Measurements from ENCODE around the gene LARP7. TPM values are rescaled to one million over a fixed set of nuclear protein-coding genes. Genes with fewer than 3 reads are reported as not detected.
"Not testable (repeated sequence)": the region's sequence is repeated elsewhere in the genome, so short reads cannot be mapped to it uniquely, and the experiment has no call there.

The LARP7 gene
- total RNA-seq, 3 donors from 2014 or later, result 39.3 to 57.5 (median 51.8) TPM

DNA sequence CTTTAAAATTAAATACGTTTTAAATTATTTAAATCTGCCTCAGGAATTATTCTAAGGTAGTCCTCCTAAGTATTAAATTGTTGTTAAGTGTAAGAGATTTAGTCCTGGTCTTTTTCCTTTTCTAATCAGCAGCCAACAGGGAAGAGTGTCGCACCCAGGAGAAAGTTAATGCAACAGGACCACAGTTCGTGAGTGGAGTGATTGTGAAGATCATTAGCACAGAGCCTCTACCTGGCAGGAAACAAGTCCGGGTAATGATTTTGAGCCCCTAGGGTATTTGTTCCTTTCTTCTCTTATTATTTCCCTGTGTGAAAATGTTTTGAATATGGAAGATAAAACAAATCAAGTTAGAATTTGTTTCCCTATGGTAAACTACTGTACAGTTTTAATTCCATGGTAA, 13.4 kb downstream of the LARP7 start:
- Histone ChIP-seq H3K27ac (no peak overlapping the region), H3K36me3 (peaks cover 12% of the 10 kb centered on the region), H3K9me3 (no peaks in the 10 kb centered on the region), H3K4me3 (no peak overlapping the region), H3K27me3 (no peaks in the 10 kb centered on the region), H3K4me1 (no peaks in the 10 kb centered on the region)
- TF ChIP-seq POLR2AphosphoS5 (IDR thresholded peaks at IDR 0.05) (no peak), POLR2A (IDR thresholded peaks at IDR 0.05) (no peak)
- TF ChIP-seq, protein P1, sequence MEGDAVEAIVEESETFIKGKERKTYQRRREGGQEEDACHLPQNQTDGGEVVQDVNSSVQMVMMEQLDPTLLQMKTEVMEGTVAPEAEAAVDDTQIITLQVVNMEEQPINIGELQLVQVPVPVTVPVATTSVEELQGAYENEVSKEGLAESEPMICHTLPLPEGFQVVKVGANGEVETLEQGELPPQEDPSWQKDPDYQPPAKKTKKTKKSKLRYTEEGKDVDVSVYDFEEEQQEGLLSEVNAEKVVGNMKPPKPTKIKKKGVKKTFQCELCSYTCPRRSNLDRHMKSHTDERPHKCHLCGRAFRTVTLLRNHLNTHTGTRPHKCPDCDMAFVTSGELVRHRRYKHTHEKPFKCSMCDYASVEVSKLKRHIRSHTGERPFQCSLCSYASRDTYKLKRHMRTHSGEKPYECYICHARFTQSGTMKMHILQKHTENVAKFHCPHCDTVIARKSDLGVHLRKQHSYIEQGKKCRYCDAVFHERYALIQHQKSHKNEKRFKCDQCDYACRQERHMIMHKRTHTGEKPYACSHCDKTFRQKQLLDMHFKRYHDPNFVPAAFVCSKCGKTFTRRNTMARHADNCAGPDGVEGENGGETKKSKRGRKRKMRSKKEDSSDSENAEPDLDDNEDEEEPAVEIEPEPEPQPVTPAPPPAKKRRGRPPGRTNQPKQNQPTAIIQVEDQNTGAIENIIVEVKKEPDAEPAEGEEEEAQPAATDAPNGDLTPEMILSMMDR (IDR thresholded peaks at IDR 0.05), result no peak
- DNase-seq (ENCODE audit: low spot score in 2 of 2), result no peak
- intact Hi-C loops (cut with DNase I; ENCODE audit: low total_unique reads), result no loop called here

DNA sequence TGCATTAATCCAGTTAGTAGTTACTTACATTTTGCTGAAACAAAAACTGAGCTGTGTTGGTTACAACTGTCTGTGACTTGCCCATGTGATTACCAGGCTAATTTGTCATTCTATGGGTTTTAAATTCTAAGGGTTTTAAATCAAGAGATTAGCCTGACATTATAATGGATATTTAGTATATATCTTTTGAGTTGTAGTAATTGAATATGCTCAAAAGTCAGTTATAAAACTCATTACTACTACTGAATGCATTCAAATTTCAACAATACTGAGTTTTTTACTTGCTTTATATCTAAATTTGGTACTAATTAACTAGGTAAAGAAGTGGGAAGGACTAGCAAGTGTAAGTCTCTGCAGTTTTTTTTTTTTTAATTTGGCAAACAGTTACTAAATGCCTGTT, 14.7 kb downstream of the LARP7 start:
- DNase-seq (ENCODE audit: low spot score in 2 of 2), result no peak
- no peaks in the 10 kb centered on the region for H3K9me3 ChIP-seq
- no peaks in the 10 kb centered on the region for H3K27me3 ChIP-seq
- no peak for TF ChIP-seq POLR2AphosphoS5 (IDR thresholded peaks at IDR 0.05)
- TF ChIP-seq POLR2A (IDR thresholded peaks at IDR 0.05), result no peak
- TF ChIP-seq, protein P1 (IDR thresholded peaks at IDR 0.05), result no peak
- H3K36me3 ChIP-seq, result peaks cover 12% of the 10 kb centered on the region
- no peak overlapping the region for H3K27ac ChIP-seq
- intact Hi-C loops (cut with DNase I; ENCODE audit: low total_unique reads), result no loop called here
- no peak overlapping the region for H3K4me3 ChIP-seq
- no peaks in the 10 kb centered on the region for H3K4me1 ChIP-seq

DNA sequence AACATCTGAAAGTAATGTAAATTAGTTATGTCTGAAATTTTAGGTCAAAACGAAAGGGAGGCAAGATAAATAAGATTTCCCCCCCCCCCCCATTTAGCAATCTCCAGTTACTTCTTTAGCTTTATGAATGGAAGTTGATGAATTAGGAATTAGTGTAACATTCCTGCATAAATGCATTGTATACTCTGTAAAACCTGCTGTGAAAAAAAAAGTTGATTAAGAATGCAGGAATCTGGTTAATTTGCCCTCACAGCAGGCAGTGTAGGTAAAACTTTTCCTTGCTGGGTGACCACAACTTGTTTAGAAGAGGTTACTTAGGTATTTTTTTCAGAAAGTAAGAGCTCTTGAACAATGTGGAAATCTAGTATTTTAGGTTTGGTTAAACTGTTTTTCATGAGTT, 15.3 kb downstream of the LARP7 start:
- Histone ChIP-seq H3K9me3 (no peaks in the 10 kb centered on the region), H3K4me3 (no peak overlapping the region), H3K36me3 (peaks cover 12% of the 10 kb centered on the region), H3K27me3 (no peaks in the 10 kb centered on the region), H3K4me1 (no peaks in the 10 kb centered on the region), H3K27ac (no peak overlapping the region)
- TF ChIP-seq, protein P1 (IDR thresholded peaks at IDR 0.05), result no peak
- TF ChIP-seq POLR2AphosphoS5 (IDR thresholded peaks at IDR 0.05) (no peak), POLR2A (IDR thresholded peaks at IDR 0.05) (no peak)
- intact Hi-C loops (cut with DNase I; ENCODE audit: low total_unique reads), result no loop called here
- DNase-seq (ENCODE audit: low spot score in 2 of 2), result no peak

DNA sequence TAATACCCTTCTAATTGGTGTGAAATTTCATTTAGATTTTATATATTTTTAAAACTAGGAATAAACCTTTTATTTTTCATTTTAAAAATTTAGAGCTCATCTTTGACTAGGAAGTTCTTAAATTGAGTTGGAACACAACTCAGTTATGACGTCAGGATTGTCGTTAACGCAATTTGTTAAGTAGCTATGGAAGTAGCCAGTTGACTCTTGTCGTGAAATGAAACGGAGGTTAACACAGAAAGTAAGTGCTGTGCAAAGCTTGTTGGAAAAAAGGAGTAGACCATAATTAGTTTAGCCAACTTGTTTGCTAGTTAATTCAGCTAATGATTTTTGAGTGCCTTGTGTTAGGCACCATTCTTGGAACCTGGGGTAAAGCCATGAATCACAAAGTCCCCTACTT, 18.3 kb downstream of the LARP7 start:
- H3K4me1 ChIP-seq, result no peaks in the 10 kb centered on the region
- no peak overlapping the region for H3K4me3 ChIP-seq
- no peak for DNase-seq (ENCODE audit: low spot score in 2 of 2)
- H3K36me3 ChIP-seq, result peaks cover 12% of the 10 kb centered on the region
- H3K27me3 ChIP-seq, result no peaks in the 10 kb centered on the region
- TF ChIP-seq POLR2A (IDR thresholded peaks at IDR 0.05) (no peak), POLR2AphosphoS5 (IDR thresholded peaks at IDR 0.05) (no peak)
- TF ChIP-seq, protein P1 (IDR thresholded peaks at IDR 0.05), result no peak
- no peak overlapping the region for H3K27ac ChIP-seq
- H3K9me3 ChIP-seq, result no peaks in the 10 kb centered on the region
- intact Hi-C loops (cut with DNase I; ENCODE audit: low total_unique reads), result no loop called here

DNA sequence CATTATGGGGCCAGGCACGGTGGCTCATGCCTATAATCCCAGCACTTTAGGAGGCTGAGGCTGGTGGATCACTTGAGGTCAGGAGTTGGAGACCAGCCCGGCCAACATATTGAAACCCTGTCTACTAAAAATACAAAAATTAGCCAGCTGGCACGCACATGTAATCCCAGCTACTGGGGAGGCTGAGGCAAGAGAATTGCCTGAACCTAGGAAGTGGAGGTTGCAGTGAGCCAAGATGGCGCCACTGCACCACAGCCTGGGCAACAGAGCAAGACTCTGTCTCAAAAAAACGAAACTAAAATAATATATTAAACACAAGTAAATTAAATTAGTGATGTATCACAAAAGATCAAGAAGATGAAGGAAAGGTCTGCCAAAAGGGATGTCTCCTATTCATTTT, 19.2 kb downstream of the LARP7 start:
- DNase-seq (ENCODE audit: low spot score in 2 of 2); H3K9me3 ChIP-seq: not testable (repeated sequence)

DNA sequence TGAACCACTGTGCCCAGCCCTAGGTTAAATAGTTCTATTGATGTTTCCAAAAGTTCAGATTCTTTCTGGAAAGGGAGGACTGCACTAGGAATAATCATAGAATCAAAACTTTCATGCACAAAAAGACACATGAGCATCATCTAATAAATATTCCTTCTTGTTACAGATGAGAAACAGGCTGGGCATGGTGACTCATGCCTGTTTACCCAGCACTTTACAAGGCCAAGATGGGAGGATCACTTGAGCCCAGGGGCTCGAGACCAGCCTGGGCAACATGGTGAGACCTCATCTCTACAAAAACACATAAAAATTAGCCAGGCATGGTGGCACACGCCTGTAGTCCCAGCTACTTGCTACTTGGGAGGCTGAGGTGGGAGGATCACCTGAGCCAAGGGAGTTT, 27.7 kb downstream of the LARP7 start:
- DNase-seq (ENCODE audit: low spot score in 2 of 2), result no peak
- H3K27me3 ChIP-seq, result no peaks in the 10 kb centered on the region
- intact Hi-C loops (cut with DNase I; ENCODE audit: low total_unique reads), result no loop called here
- H3K9me3 ChIP-seq, result no peaks in the 10 kb centered on the region
- H3K4me1 ChIP-seq, result no peaks in the 10 kb centered on the region
- H3K27ac ChIP-seq, result no peak overlapping the region
- TF ChIP-seq, protein P1 (IDR thresholded peaks at IDR 0.05), result no peak
- TF ChIP-seq POLR2A (IDR thresholded peaks at IDR 0.05) (no peak), POLR2AphosphoS5 (IDR thresholded peaks at IDR 0.05) (no peak)
- H3K4me3 ChIP-seq, result no peak overlapping the region
- H3K36me3 ChIP-seq, result no peaks in the 10 kb centered on the region

More for the DNA sequence above, 19.2 kb downstream of the LARP7 start:
- H3K27me3 ChIP-seq; H3K36me3 ChIP-seq; H3K4me3 ChIP-seq; H3K4me1 ChIP-seq; H3K27ac ChIP-seq; intact Hi-C loops (cut with DNase I; ENCODE audit: low total_unique reads): not testable (repeated sequence)
